ENCODE results near the gene CXCL8. TPM values are rescaled to one million over a fixed set of nuclear protein-coding genes. Genes with fewer than 3 reads are reported as not detected.

CXCL8 gene
- total RNA-seq, 3 donors from 2014 or later (not counting 1 experiment from before 2014, with no cell fraction given): 59.5 to 460 (median 81.1) TPM

DNA sequence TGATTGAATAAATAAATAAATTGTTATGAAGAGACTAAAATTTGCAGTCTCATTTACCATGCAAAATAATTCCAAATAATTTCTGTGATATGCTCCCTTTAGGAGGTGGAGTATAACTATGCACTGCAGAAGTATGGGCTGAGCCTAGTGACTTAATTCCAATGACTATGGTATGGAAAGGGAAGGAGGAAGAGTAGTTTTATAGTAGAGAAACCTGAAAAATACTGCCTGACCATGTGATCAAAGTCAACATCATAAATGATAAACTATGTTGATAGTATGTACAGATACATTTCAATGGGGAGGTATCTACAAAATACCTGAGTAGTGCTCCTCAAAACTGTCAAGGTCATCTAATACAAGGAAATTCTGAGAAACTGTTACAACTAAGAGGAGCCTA is 14.6 kb downstream of the CXCL8 start:
- H3K36me3 Mint-ChIP-seq: no peaks in the 10 kb centered on the region
- DNase-seq: no peak
- H3K9me3 ChIP-seq (ENCODE audit: control insufficient read depth, insufficient read depth, low read length): no peaks in the 10 kb centered on the region
- H3K4me1 ChIP-seq (ENCODE audit: control insufficient read depth, insufficient read depth, low read length): no peaks in the 10 kb centered on the region
- TF ChIP-seq, protein P1, sequence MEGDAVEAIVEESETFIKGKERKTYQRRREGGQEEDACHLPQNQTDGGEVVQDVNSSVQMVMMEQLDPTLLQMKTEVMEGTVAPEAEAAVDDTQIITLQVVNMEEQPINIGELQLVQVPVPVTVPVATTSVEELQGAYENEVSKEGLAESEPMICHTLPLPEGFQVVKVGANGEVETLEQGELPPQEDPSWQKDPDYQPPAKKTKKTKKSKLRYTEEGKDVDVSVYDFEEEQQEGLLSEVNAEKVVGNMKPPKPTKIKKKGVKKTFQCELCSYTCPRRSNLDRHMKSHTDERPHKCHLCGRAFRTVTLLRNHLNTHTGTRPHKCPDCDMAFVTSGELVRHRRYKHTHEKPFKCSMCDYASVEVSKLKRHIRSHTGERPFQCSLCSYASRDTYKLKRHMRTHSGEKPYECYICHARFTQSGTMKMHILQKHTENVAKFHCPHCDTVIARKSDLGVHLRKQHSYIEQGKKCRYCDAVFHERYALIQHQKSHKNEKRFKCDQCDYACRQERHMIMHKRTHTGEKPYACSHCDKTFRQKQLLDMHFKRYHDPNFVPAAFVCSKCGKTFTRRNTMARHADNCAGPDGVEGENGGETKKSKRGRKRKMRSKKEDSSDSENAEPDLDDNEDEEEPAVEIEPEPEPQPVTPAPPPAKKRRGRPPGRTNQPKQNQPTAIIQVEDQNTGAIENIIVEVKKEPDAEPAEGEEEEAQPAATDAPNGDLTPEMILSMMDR (IDR thresholded peaks at IDR 0.05): no peak
- no peak overlapping the region for H3K4me3 Mint-ChIP-seq
- no peak overlapping the region for H3K27ac ChIP-seq (ENCODE audit: low read length)
- H3K4me1 Mint-ChIP-seq: no peaks in the 10 kb centered on the region
- no peaks in the 10 kb centered on the region for H3K27me3 Mint-ChIP-seq (ENCODE audit: low read depth in 2 of 2)
- no peak overlapping the region for H3K4me3 ChIP-seq (ENCODE audit: low read length)
- H3K27ac Mint-ChIP-seq: no peak overlapping the region
- ATAC-seq: no peak
- H3K27me3 ChIP-seq (ENCODE audit: control insufficient read depth, insufficient read depth, low read length): no peaks in the 10 kb centered on the region
- no peaks in the 10 kb centered on the region for H3K36me3 ChIP-seq (ENCODE audit: control insufficient read depth, insufficient read depth, low read length)
- H3K9me3 Mint-ChIP-seq: peaks cover 2 to 6% of the 10 kb centered on the region in 2 donors
- intact Hi-C loops (cut with micrococcal nuclease): no loop called here

DNA sequence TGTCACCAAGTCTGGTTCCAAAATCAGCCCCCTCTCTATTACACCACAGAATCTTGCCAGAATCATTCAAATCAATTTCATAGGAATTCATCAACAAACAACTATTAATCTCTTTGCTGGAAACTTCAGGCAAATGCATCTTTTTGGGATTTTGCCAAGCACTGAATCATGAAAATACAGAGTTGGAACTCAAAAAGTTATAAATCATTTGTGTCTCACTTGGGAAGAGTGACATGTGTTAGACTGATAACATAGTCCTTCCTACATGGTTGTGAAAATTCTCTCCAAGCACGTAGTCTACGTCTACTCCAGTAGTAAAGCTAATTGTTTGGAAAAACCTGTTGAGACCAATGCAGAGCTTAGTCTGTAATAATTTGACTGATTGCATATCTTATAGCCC is 19.0 kb downstream of the CXCL8 start:
- DNase-seq (no peak), ATAC-seq (no peak)
- H3K9me3 Mint-ChIP-seq: peaks cover 5 to 6% of the 10 kb centered on the region in 2 donors
- 90% methylated on average over 2 of the region's 2 CpGs for WGBS (ENCODE audit: insufficient coverage)
- H3K27me3 ChIP-seq (ENCODE audit: control insufficient read depth, insufficient read depth, low read length): no peaks in the 10 kb centered on the region
- no peak overlapping the region for H3K27ac Mint-ChIP-seq
- H3K9me3 ChIP-seq (ENCODE audit: control insufficient read depth, insufficient read depth, low read length): no peaks in the 10 kb centered on the region
- no peaks in the 10 kb centered on the region for H3K4me1 ChIP-seq (ENCODE audit: control insufficient read depth, insufficient read depth, low read length)
- H3K27ac ChIP-seq (ENCODE audit: low read length): no peak overlapping the region
- TF ChIP-seq, protein P1 (IDR thresholded peaks at IDR 0.05): no peak
- no peaks in the 10 kb centered on the region for H3K36me3 ChIP-seq (ENCODE audit: control insufficient read depth, insufficient read depth, low read length)
- H3K4me3 ChIP-seq (ENCODE audit: low read length): no peak overlapping the region
- no peak overlapping the region for H3K4me3 Mint-ChIP-seq
- H3K36me3 Mint-ChIP-seq: no peaks in the 10 kb centered on the region
- H3K4me1 Mint-ChIP-seq: no peaks in the 10 kb centered on the region
- intact Hi-C loops (cut with micrococcal nuclease): no loop called here
- H3K27me3 Mint-ChIP-seq (ENCODE audit: low read depth in 2 of 2): no peaks in the 10 kb centered on the region

DNA sequence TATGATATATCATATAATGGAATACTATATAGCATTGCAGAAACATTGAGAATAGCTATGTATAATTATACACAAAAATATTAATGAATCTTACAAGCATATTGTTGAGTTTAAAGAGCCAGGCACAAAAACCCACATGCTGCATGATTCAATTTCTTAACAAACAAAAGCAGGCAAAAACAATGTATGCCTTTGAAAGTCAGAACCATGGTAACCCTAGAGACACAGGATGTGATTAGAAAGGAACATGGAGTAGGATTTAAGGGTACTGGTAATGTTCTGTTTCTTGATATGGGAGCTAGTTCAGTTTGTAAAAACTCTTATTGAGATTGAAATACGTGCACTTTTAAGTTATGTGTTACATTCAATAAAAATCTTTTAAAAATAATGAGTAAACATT is 21.5 kb downstream of the CXCL8 start:
- Histone ChIP-seq H3K27ac (ENCODE audit: low read length) (no peak overlapping the region), H3K4me3 (ENCODE audit: low read length) (no peak overlapping the region), H3K27me3 (ENCODE audit: control insufficient read depth, insufficient read depth, low read length) (no peaks in the 10 kb centered on the region), H3K36me3 (ENCODE audit: control insufficient read depth, insufficient read depth, low read length) (no peaks in the 10 kb centered on the region), H3K9me3 (ENCODE audit: control insufficient read depth, insufficient read depth, low read length) (no peaks in the 10 kb centered on the region), H3K4me1 (ENCODE audit: control insufficient read depth, insufficient read depth, low read length) (no peaks in the 10 kb centered on the region)
- ATAC-seq (no peak), DNase-seq (no peak)
- intact Hi-C loops (cut with micrococcal nuclease): no loop called here
- Mint-ChIP-seq H3K27me3 (ENCODE audit: low read depth in 2 of 2) (no peaks in the 10 kb centered on the region), H3K4me1 (no peaks in the 10 kb centered on the region), H3K27ac (no peak overlapping the region), H3K36me3 (no peaks in the 10 kb centered on the region), H3K4me3 (no peak overlapping the region), H3K9me3 (peaks cover 4% of the 10 kb centered on the region in 2 donors)
- WGBS (ENCODE audit: insufficient coverage): no CpG with 5 or more reads among the region's 1 CpG
- TF ChIP-seq, protein P1 (IDR thresholded peaks at IDR 0.05): no peak

DNA sequence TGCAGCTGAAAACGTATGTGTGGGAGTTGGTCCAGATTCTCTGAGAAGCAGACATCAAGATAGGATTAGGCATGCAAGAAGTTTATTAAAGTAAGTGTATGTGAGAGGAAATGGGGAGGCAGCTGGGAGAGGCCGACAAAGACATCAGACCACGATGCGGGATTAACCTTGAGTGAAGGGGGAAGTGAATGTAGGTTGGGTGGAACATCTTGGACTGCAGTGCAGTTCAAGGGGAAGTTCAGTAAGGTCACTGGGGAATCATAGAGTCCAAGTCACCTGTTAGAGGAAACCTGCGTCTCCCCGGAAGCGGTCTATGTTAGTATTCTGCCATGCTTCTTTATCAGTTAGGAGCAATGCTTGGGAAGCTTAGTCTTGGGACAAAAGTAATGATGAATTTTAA is 22.0 kb downstream of the CXCL8 start:
- no peaks in the 10 kb centered on the region for H3K36me3 Mint-ChIP-seq
- intact Hi-C loops (cut with micrococcal nuclease): no loop called here
- H3K27ac Mint-ChIP-seq: no peak overlapping the region
- ATAC-seq (no peak), DNase-seq (peak in 1 of 2 donors; percentile 1)
- no peaks in the 10 kb centered on the region for H3K4me1 Mint-ChIP-seq
- no peaks in the 10 kb centered on the region for H3K27me3 Mint-ChIP-seq (ENCODE audit: low read depth in 2 of 2)
- no peaks in the 10 kb centered on the region for H3K27me3 ChIP-seq (ENCODE audit: control insufficient read depth, insufficient read depth, low read length)
- no peak overlapping the region for H3K4me3 Mint-ChIP-seq
- H3K27ac ChIP-seq (ENCODE audit: low read length): no peak overlapping the region
- no peaks in the 10 kb centered on the region for H3K36me3 ChIP-seq (ENCODE audit: control insufficient read depth, insufficient read depth, low read length)
- no peaks in the 10 kb centered on the region for H3K9me3 ChIP-seq (ENCODE audit: control insufficient read depth, insufficient read depth, low read length)
- TF ChIP-seq, protein P1 (IDR thresholded peaks at IDR 0.05): no peak
- 25% methylated on average over 7 of the region's 7 CpGs for WGBS (ENCODE audit: insufficient coverage)
- H3K4me3 ChIP-seq (ENCODE audit: low read length): no peak overlapping the region
- H3K9me3 Mint-ChIP-seq: peaks cover 4 to 5% of the 10 kb centered on the region in 2 donors
- H3K4me1 ChIP-seq (ENCODE audit: control insufficient read depth, insufficient read depth, low read length): no peaks in the 10 kb centered on the region
